ENCODE data around the gene SIRT4. TPM values are rescaled to one million over a fixed set of nuclear protein-coding genes. Genes with fewer than 3 reads are reported as not detected.

The SIRT4 gene
- total and polyA plus RNA-seq, 2 of the 13 experiments (the other 11 are each of a cell fraction or from before 2014, with no cell fraction given) = 3.4 to 5.8 TPM

DNA sequence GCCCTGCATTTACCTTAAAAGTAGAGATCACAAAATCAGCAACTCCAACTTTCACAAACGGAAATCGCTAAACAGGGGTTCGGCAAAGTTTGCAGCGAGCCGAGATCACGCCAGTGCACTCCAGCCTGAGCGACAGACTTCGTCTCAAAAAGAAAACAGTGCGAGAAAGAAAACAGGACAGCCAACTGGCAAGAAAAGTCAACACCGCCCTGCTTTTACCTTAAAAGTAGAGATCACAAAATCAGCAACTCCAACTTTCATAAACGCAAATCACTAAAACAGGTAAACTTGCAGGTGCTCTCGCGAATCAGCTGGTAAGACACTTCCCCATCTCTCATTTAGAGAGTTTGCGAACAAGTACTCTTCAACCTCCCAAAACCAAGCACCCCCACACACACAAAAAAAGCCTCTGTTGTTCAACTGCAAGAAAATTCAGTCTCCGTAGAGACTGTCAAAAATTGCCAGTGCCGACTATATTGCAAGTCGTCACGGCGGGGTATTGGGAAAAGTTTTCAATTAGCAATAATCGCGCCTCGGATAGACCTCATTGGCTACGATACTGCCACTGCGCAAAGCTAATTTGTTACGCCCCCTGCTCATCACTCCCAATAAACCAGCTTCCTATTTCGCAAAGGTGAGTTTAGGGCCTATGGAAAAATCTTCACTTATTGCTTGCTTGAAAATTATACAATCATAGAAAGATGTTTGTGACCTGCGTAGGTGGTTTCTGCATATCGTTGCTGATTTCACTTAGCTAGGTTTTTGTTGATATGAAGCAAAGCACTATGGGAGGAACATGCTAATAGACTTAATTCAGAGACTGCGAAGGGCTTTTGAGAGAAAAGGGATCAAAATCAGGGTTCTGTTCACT is 9.2 kb upstream of the SIRT4 start, which contains the start of gene RNU4-1 (continued):
- TF ChIP-seq ZNF546 (CRISPR knock-in tag; conservative IDR thresholded peaks at IDR 0.05) (no peak), ZNF382 (CRISPR knock-in tag; IDR thresholded peaks at IDR 0.05; ENCODE audit: borderline replicate concordance) (no peak), NFIB (CRISPR knock-in tag; IDR thresholded peaks at IDR 0.05; ENCODE audit: borderline replicate concordance) (no peak), ZNF550 (CRISPR knock-in tag; IDR thresholded peaks at IDR 0.05; ENCODE audit: borderline replicate concordance) (no peak), ZNF451 (CRISPR knock-in tag; IDR thresholded peaks at IDR 0.05) (0 out of 2 replicates have a peak, but pooled peaks have one; percentile 34), ZNF12 (CRISPR knock-in tag; IDR thresholded peaks at IDR 0.05) (no peak), ZNF343 (CRISPR knock-in tag; IDR thresholded peaks at IDR 0.05) (no peak), SOX5 (CRISPR knock-in tag; IDR thresholded peaks at IDR 0.05; ENCODE audit: borderline replicate concordance) (peak; percentile 62), ZNF496 (CRISPR knock-in tag; IDR thresholded peaks at IDR 0.05; ENCODE audit: insufficient replicate concordance) (no peak), MED13 (CRISPR knock-in tag; IDR thresholded peaks at IDR 0.05) (peak; percentile 92), ZNF883 (CRISPR knock-in tag; IDR thresholded peaks at IDR 0.05; ENCODE audit: not compliant biosample characterization) (no peak), POLR2AphosphoS5 (IDR thresholded peaks at IDR 0.05; ENCODE audit: low read depth, low read length) (peak; percentile 100), MIXL1 (CRISPR knock-in tag; IDR thresholded peaks at IDR 0.05) (peak; percentile 93), ZKSCAN5 (CRISPR knock-in tag; IDR thresholded peaks at IDR 0.05) (no peak), ZNF678 (CRISPR knock-in tag; IDR thresholded peaks at IDR 0.05) (no peak), ZNF207 (IDR thresholded peaks at IDR 0.05; ENCODE audit: borderline replicate concordance) (no peak), ATF1 (CRISPR knock-in tag; IDR thresholded peaks at IDR 0.05) (peak; percentile 61; the same call in 1 of the 2 replicates), GATA4 (IDR thresholded peaks at IDR 0.05; ENCODE audit: borderline replicate concordance, low read depth) (peak; percentile 99)
- TF ChIP-seq, protein P1, sequence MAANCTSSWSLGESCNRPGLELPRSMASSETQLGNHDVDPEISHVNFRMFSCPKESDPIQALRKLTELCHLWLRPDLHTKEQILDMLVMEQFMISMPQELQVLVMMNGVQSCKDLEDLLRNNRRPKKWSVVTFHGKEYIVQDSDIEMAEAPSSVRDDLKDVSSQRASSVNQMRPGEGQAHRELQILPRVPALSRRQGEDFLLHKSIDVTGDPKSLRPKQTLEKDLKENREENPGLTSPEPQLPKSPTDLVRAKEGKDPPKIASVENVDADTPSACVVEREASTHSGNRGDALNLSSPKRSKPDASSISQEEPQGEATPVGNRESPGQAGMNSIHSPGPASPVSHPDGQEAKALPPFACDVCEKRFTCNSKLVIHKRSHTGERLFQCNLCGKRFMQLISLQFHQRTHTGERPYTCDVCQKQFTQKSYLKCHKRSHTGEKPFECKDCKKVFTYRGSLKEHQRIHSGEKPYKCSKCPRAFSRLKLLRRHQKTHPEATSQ (CRISPR knock-in tag; IDR thresholded peaks at IDR 0.05; ENCODE audit: borderline replicate concordance) = peak; percentile 52; the same call in 1 of the 2 replicates
- TF ChIP-seq, protein P2, sequence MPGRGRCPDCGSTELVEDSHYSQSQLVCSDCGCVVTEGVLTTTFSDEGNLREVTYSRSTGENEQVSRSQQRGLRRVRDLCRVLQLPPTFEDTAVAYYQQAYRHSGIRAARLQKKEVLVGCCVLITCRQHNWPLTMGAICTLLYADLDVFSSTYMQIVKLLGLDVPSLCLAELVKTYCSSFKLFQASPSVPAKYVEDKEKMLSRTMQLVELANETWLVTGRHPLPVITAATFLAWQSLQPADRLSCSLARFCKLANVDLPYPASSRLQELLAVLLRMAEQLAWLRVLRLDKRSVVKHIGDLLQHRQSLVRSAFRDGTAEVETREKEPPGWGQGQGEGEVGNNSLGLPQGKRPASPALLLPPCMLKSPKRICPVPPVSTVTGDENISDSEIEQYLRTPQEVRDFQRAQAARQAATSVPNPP (CRISPR knock-in tag; IDR thresholded peaks at IDR 0.05) = peak; percentile 90
- TF ChIP-seq, protein P3, sequence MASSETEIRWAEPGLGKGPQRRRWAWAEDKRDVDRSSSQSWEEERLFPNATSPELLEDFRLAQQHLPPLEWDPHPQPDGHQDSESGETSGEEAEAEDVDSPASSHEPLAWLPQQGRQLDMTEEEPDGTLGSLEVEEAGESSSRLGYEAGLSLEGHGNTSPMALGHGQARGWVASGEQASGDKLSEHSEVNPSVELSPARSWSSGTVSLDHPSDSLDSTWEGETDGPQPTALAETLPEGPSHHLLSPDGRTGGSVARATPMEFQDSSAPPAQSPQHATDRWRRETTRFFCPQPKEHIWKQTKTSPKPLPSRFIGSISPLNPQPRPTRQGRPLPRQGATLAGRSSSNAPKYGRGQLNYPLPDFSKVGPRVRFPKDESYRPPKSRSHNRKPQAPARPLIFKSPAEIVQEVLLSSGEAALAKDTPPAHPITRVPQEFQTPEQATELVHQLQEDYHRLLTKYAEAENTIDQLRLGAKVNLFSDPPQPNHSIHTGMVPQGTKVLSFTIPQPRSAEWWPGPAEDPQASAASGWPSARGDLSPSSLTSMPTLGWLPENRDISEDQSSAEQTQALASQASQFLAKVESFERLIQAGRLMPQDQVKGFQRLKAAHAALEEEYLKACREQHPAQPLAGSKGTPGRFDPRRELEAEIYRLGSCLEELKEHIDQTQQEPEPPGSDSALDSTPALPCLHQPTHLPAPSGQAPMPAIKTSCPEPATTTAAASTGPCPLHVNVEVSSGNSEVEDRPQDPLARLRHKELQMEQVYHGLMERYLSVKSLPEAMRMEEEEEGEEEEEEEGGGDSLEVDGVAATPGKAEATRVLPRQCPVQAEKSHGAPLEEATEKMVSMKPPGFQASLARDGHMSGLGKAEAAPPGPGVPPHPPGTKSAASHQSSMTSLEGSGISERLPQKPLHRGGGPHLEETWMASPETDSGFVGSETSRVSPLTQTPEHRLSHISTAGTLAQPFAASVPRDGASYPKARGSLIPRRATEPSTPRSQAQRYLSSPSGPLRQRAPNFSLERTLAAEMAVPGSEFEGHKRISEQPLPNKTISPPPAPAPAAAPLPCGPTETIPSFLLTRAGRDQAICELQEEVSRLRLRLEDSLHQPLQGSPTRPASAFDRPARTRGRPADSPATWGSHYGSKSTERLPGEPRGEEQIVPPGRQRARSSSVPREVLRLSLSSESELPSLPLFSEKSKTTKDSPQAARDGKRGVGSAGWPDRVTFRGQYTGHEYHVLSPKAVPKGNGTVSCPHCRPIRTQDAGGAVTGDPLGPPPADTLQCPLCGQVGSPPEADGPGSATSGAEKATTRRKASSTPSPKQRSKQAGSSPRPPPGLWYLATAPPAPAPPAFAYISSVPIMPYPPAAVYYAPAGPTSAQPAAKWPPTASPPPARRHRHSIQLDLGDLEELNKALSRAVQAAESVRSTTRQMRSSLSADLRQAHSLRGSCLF (CRISPR knock-in tag; IDR thresholded peaks at IDR 0.05; ENCODE audit: borderline replicate concordance) = no peak; the same call in 1 of the 2 replicates

Measured in HepG2 (cell line).